ENCODE data around the gene ITGAD. TPM values are rescaled to one million over a fixed set of nuclear protein-coding genes. Genes with fewer than 3 reads are reported as not detected.

The ITGAD gene
- total and polyA plus RNA-seq, 2 donors (not counting 3 experiments of a cell fraction or from before 2014, with no cell fraction given): not detected

DNA sequence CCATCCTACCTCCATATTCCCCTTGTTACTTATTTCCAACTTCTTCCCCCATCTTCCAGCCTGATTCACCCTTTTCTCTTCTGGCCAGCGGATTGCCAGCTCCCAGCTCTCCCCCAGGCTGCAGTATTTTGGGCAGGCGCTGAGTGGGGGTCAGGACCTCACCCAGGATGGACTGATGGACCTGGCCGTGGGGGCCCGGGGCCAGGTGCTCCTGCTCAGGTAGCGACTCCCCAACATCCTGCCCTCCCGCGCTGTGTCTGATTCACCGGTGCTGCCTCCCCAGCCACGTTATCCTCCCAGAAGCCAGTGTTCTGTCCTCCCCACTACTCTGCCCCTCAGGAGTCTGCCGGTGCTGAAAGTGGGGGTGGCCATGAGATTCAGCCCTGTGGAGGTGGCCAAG, 19.6 kb downstream of the ITGAD start:
- ChIA-PET CTCF (no interaction called here), POLR2A (no interaction called here)
- TF ChIP-seq MAX (IDR thresholded peaks at IDR 0.05; ENCODE audit: insufficient read depth, insufficient read length): no peak
- TF ChIP-seq POLR2AphosphoS5 (IDR thresholded peaks at IDR 0.05; ENCODE audit: insufficient read depth, low read depth, low read length): no peak
- no peak for TF ChIP-seq FOS (IDR thresholded peaks at IDR 0.05; ENCODE audit: borderline replicate concordance, insufficient read depth, low read length)
- TF ChIP-seq POLR2A (IDR thresholded peaks at IDR 0.05; ENCODE audit: low read depth, low read length): no peak
- no peak for TF ChIP-seq JUN (IDR thresholded peaks at IDR 0.05; ENCODE audit: borderline replicate concordance, insufficient read depth, insufficient read length, low read depth)
- no peak for TF ChIP-seq GATA2 (IDR thresholded peaks at IDR 0.05; ENCODE audit: insufficient read depth, insufficient read length, low read depth, low read length)
- TF ChIP-seq EZH2 (IDR thresholded peaks at IDR 0.05; ENCODE audit: borderline replicate concordance, low read depth, low read length, severe bottlenecking): no peak
- no peak for TF ChIP-seq MYC (IDR thresholded peaks at IDR 0.05; ENCODE audit: low read depth, low read length)
- TF ChIP-seq, protein P1, sequence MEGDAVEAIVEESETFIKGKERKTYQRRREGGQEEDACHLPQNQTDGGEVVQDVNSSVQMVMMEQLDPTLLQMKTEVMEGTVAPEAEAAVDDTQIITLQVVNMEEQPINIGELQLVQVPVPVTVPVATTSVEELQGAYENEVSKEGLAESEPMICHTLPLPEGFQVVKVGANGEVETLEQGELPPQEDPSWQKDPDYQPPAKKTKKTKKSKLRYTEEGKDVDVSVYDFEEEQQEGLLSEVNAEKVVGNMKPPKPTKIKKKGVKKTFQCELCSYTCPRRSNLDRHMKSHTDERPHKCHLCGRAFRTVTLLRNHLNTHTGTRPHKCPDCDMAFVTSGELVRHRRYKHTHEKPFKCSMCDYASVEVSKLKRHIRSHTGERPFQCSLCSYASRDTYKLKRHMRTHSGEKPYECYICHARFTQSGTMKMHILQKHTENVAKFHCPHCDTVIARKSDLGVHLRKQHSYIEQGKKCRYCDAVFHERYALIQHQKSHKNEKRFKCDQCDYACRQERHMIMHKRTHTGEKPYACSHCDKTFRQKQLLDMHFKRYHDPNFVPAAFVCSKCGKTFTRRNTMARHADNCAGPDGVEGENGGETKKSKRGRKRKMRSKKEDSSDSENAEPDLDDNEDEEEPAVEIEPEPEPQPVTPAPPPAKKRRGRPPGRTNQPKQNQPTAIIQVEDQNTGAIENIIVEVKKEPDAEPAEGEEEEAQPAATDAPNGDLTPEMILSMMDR (IDR thresholded peaks at IDR 0.05; ENCODE audit: extremely low read depth in 1 of 2, insufficient read depth in 1 of 2, low read depth in 1 of 2, low read length in 2 of 2): no peak
- H3K36me3 ChIP-seq (ENCODE audit: control insufficient read depth in 2 of 2, extremely low read depth in 1 of 2, insufficient read depth in 2 of 2, low read length in 2 of 2): no peaks in the 10 kb centered on the region
- intact Hi-C loops (cut with micrococcal nuclease): no loop called here
- no peak overlapping the region for H3K27ac ChIP-seq (ENCODE audit: insufficient read depth, low read depth, low read length)
- no peaks in the 10 kb centered on the region for H3K9me1 ChIP-seq (replicated peaks; ENCODE audit: control insufficient read depth, extremely low read depth, insufficient read depth, low read length)
- H3K4me3 ChIP-seq (replicated peaks in 1 of 3; ENCODE audit: insufficient read depth in 1 of 3, low read depth in 1 of 3, low read length in 3 of 3): no peak overlapping the region
- no peaks in the 10 kb centered on the region for H3K9me3 ChIP-seq (replicated peaks; ENCODE audit: control insufficient read depth, insufficient read depth, low read length)
- no peaks in the 10 kb centered on the region for H4K20me1 ChIP-seq (replicated peaks; ENCODE audit: control insufficient read depth, extremely low read depth, insufficient read depth, low read length)
- H3K4me2 ChIP-seq (ENCODE audit: insufficient read depth, low read length): no peak overlapping the region
- H2AFZ ChIP-seq (ENCODE audit: low read depth, low read length): no peak overlapping the region
- DNase-seq (ENCODE audit: low read depth, low spot score) (no peak), FAIRE-seq (no peak)
- H3K4me1 ChIP-seq (ENCODE audit: control insufficient read depth, extremely low read depth, insufficient read depth, low read length): no peaks in the 10 kb centered on the region
- no peak overlapping the region for H3K9ac ChIP-seq (replicated peaks; ENCODE audit: extremely low read depth, insufficient read depth, low read length)
- BruUV-seq (replicated peaks): no TSS peak
- dilution Hi-C loops (cut with MboI; ENCODE audit: extremely low pct_ligation_motif_present, low sequenced_read_pairs): no loop called here
- H3K27me3 ChIP-seq (ENCODE audit: control insufficient read depth in 2 of 2, insufficient read depth in 2 of 2, low read length in 2 of 2): no peaks in the 10 kb centered on the region
- H3K79me2 ChIP-seq (ENCODE audit: control insufficient read depth, insufficient read depth, low read length): no peaks in the 10 kb centered on the region

Data from endothelial cell of umbilical vein (primary cell).